ENCODE data around the gene DGKQ. TPM values are rescaled to one million over a fixed set of nuclear protein-coding genes. Genes with fewer than 3 reads are reported as not detected.

The DGKQ gene
- total and polyA plus RNA-seq, 2 of the 13 experiments (the other 11 are each of a cell fraction or from before 2014, with no cell fraction given), result 4.5 to 7.2 TPM

DNA sequence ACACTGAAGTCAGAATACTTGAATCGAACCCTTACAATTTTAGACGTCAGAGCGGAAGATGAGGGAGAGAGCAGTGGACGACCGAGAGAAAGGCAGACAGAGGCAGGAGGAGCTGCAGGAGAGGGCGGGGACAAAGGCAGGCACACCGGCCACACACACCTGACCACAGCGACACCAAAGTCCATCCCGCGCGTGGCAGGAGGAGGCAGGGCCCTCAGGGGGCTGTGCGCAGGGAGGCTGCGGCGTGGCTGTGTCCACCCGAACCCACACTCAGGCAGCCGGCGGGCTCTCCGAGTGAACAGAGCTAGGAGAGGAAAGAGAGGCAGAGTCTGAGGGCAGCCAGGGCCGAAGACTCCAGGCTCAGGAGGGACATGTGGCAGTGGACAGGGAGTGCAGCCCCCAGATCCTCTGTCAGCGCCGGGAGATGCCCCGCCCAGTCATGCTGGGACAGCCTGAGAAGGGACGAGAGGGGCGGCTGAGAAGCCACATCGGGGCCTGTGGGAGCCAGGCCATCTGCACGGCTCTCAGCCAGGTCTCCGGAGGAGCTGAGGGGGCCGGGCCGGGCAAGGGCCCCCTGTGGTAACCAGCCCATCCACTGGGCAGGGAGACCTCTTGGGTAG, 61.4 kb downstream of the DGKQ start:
- no peak overlapping the region for H3K4me3 ChIP-seq (replicated peaks in 1 of 3; ENCODE audit: insufficient read depth in 1 of 3, low read depth in 2 of 3, low read length in 3 of 3)
- H3K4me1 ChIP-seq (ENCODE audit: insufficient read depth, low read length), result no peaks in the 10 kb centered on the region
- ATAC-seq (no peak), DNase-seq (ENCODE audit: low spot score) (no peak), FAIRE-seq (no peak)
- H3K79me2 ChIP-seq (ENCODE audit: insufficient read depth, low read length), result peaks cover 19% of the 10 kb centered on the region
- H3K27ac ChIP-seq (ENCODE audit: extremely low read length, insufficient read depth, low read length), result no peak overlapping the region
- no peak overlapping the region for H3K9ac ChIP-seq (ENCODE audit: insufficient read depth, low read depth, low read length)
- H3K4me2 ChIP-seq (ENCODE audit: low read depth, low read length), result no peak overlapping the region
- no TSS peak for BruUV-seq (replicated peaks)
- peaks cover 11 to 26% of the 10 kb centered on the region in 2 experiments; a peak in 4 of 5 replicates for H3K36me3 ChIP-seq (replicated peaks in 1 of 2; ENCODE audit: control insufficient read depth in 1 of 2, insufficient read depth in 2 of 2, low read length in 2 of 2)
- ChIA-PET CTCF (ENCODE audit: low intra/inter-chr PET ratio, low total read pairs) (no interaction called here), POLR2A (no interaction called here)
- H3K9me3 ChIP-seq (ENCODE audit: low read length), result no peaks in the 10 kb centered on the region
- in situ Hi-C loops (cut with HindIII; ENCODE audit: extremely low pct_ligation_motif_present, low pct_unique_long_range_greater_than_20kb) (no loop called here), intact Hi-C loops (cut with micrococcal nuclease; ENCODE audit: unreplicated experiment) (no loop called here)
- WGBS (ENCODE audit: low lambda C conversion rate), result 99% methylated on average over 25 of the region's 29 CpGs
- H2AFZ ChIP-seq (ENCODE audit: low read length), result no peak overlapping the region
- no peaks in the 10 kb centered on the region for H4K20me1 ChIP-seq (ENCODE audit: insufficient read depth, low read length)
- H3K27me3 ChIP-seq (ENCODE audit: control insufficient read depth in 1 of 2, insufficient read depth in 2 of 2, low read length in 2 of 2), result no peaks in the 10 kb centered on the region
- TF ChIP-seq ZNF572 (CRISPR knock-in tag; IDR thresholded peaks at IDR 0.05) (no peak), ZNF333 (CRISPR knock-in tag; IDR thresholded peaks at IDR 0.05; ENCODE audit: borderline replicate concordance) (no peak), NCOA5 (CRISPR knock-in tag; IDR thresholded peaks at IDR 0.05) (no peak), TBX2 (CRISPR knock-in tag; IDR thresholded peaks at IDR 0.05; ENCODE audit: borderline replicate concordance) (no peak), RELA (CRISPR knock-in tag; IDR thresholded peaks at IDR 0.05) (no peak), REPIN1 (CRISPR knock-in tag; IDR thresholded peaks at IDR 0.05; ENCODE audit: borderline replicate concordance, low read depth) (no peak), ZNF235 (CRISPR knock-in tag; IDR thresholded peaks at IDR 0.05; ENCODE audit: borderline replicate concordance) (no peak), JUND (CRISPR knock-in tag; IDR thresholded peaks at IDR 0.05) (no peak), NFIC (IDR thresholded peaks at IDR 0.05; ENCODE audit: low read length) (no peak), ZNF441 (CRISPR knock-in tag; IDR thresholded peaks at IDR 0.05; ENCODE audit: borderline replicate concordance) (no peak), ZNF354B (CRISPR knock-in tag; IDR thresholded peaks at IDR 0.05) (no peak), EZH2 (conservative IDR thresholded peaks at IDR 0.05; ENCODE audit: low read depth, low read length) (no peak)
- TF ChIP-seq, protein P1, sequence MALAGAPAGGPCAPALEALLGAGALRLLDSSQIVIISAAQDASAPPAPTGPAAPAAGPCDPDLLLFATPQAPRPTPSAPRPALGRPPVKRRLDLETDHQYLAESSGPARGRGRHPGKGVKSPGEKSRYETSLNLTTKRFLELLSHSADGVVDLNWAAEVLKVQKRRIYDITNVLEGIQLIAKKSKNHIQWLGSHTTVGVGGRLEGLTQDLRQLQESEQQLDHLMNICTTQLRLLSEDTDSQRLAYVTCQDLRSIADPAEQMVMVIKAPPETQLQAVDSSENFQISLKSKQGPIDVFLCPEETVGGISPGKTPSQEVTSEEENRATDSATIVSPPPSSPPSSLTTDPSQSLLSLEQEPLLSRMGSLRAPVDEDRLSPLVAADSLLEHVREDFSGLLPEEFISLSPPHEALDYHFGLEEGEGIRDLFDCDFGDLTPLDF (CRISPR knock-in tag; IDR thresholded peaks at IDR 0.05), result no peak
- TF ChIP-seq, protein P2, sequence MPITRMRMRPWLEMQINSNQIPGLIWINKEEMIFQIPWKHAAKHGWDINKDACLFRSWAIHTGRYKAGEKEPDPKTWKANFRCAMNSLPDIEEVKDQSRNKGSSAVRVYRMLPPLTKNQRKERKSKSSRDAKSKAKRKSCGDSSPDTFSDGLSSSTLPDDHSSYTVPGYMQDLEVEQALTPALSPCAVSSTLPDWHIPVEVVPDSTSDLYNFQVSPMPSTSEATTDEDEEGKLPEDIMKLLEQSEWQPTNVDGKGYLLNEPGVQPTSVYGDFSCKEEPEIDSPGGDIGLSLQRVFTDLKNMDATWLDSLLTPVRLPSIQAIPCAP (CRISPR knock-in tag; IDR thresholded peaks at IDR 0.05; ENCODE audit: low read depth), result no peak
- TF ChIP-seq, protein P3, sequence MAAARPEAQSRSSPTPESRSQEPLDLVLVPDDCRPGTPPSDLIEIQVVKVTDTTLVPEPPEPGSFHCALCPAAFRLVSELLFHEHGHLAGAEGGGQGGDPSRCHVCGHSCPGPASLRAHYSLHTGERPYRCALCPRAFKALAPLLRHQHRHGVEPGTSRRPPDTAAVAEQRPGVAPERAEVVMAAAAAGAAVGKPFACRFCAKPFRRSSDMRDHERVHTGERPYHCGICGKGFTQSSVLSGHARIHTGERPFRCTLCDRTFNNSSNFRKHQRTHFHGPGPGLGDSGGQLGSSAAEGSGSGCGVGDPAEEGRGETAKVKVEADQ (CRISPR knock-in tag; IDR thresholded peaks at IDR 0.05; ENCODE audit: borderline replicate concordance), result no peak
- TF ChIP-seq, protein P4, sequence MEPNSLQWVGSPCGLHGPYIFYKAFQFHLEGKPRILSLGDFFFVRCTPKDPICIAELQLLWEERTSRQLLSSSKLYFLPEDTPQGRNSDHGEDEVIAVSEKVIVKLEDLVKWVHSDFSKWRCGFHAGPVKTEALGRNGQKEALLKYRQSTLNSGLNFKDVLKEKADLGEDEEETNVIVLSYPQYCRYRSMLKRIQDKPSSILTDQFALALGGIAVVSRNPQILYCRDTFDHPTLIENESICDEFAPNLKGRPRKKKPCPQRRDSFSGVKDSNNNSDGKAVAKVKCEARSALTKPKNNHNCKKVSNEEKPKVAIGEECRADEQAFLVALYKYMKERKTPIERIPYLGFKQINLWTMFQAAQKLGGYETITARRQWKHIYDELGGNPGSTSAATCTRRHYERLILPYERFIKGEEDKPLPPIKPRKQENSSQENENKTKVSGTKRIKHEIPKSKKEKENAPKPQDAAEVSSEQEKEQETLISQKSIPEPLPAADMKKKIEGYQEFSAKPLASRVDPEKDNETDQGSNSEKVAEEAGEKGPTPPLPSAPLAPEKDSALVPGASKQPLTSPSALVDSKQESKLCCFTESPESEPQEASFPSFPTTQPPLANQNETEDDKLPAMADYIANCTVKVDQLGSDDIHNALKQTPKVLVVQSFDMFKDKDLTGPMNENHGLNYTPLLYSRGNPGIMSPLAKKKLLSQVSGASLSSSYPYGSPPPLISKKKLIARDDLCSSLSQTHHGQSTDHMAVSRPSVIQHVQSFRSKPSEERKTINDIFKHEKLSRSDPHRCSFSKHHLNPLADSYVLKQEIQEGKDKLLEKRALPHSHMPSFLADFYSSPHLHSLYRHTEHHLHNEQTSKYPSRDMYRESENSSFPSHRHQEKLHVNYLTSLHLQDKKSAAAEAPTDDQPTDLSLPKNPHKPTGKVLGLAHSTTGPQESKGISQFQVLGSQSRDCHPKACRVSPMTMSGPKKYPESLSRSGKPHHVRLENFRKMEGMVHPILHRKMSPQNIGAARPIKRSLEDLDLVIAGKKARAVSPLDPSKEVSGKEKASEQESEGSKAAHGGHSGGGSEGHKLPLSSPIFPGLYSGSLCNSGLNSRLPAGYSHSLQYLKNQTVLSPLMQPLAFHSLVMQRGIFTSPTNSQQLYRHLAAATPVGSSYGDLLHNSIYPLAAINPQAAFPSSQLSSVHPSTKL (CRISPR knock-in tag; IDR thresholded peaks at IDR 0.05), result no peak
